Measurements from ENCODE around the gene MRPL9.
A peak's percentile ranks its signal among the peaks of the same experiment; 100 is the strongest.

The MRPL9 gene

DNA sequence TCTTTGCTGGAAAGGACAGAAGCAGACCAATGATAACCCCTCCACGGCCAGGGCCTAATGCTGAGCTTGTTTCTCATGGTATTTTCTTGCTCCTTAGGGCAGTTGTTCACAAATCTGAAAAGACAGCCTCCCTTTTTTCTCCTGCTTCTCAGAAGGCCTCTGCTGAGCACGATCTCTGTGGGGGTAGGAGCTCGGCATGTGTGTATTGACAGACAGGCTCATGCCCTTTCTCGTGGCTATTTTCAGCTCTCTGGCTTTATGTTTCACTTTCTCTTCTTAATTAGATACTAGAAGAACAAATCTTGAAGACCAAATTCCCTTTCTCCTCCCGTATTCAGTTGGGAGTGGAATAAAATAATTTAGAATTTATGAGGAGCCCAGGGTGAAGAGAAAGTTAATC, 42.7 kb downstream of the MRPL9 start:
- peaks cover 16 to 21% of the 10 kb centered on the region in 2 donors for H3K4me1 ChIP-seq (ENCODE audit: control insufficient read depth in 2 of 2, insufficient read depth in 2 of 2, low read length in 2 of 2)
- H3K9ac ChIP-seq (ENCODE audit: low read depth in 1 of 2, low read length in 2 of 2), result peak overlapping the region; percentile 21 to 54
- H3K27me3 ChIP-seq (ENCODE audit: control insufficient read depth in 2 of 2, insufficient read depth in 2 of 2, low read length in 2 of 2), result no peaks in the 10 kb centered on the region
- H3K27ac ChIP-seq (ENCODE audit: low read depth in 2 of 2, low read length in 2 of 2), result peak overlapping the region; percentile 24 to 74
- H3K4me3 ChIP-seq (ENCODE audit: low read length in 2 of 2), result peak overlapping the region; percentile 60 to 61
- no peaks in the 10 kb centered on the region for H3K36me3 ChIP-seq (ENCODE audit: control insufficient read depth in 2 of 2, insufficient read depth in 2 of 2, low read length in 2 of 2)
- H3K9me3 ChIP-seq (ENCODE audit: control insufficient read depth in 2 of 2, low read length in 2 of 2), result no peaks in the 10 kb centered on the region

- H3K9ac ChIP-seq (ENCODE audit: low read depth in 1 of 2, low read length in 2 of 2), result peak overlapping the region; percentile 21 to 54
- H3K27me3 ChIP-seq (ENCODE audit: control insufficient read depth in 2 of 2, insufficient read depth in 2 of 2, low read length in 2 of 2), result no peaks in the 10 kb centered on the region
- no peaks in the 10 kb centered on the region for H3K36me3 ChIP-seq (ENCODE audit: control insufficient read depth in 2 of 2, insufficient read depth in 2 of 2, low read length in 2 of 2)
- peaks cover 16 to 21% of the 10 kb centered on the region in 2 donors for H3K4me1 ChIP-seq (ENCODE audit: control insufficient read depth in 2 of 2, insufficient read depth in 2 of 2, low read length in 2 of 2)
- peak overlapping the region in 1 of 2 donors; percentile 60 for H3K4me3 ChIP-seq (ENCODE audit: low read length in 2 of 2)
- peak overlapping the region; percentile 24 to 74 for H3K27ac ChIP-seq (ENCODE audit: low read depth in 2 of 2, low read length in 2 of 2)
- no peaks in the 10 kb centered on the region for H3K9me3 ChIP-seq (ENCODE audit: control insufficient read depth in 2 of 2, low read length in 2 of 2)
These were observed 43.2 kb downstream of the MRPL9 start for GRCh38 chr1:151720125-151720524.

- no peak overlapping the region for H3K9ac ChIP-seq (ENCODE audit: low read depth in 1 of 2, low read length in 2 of 2)
- H3K27me3 ChIP-seq (ENCODE audit: control insufficient read depth in 2 of 2, insufficient read depth in 2 of 2, low read length in 2 of 2), result no peaks in the 10 kb centered on the region
- no peak overlapping the region for H3K4me3 ChIP-seq (ENCODE audit: low read length in 2 of 2)
- peaks cover 16% of the 10 kb centered on the region in 2 donors for H3K4me1 ChIP-seq (ENCODE audit: control insufficient read depth in 2 of 2, insufficient read depth in 2 of 2, low read length in 2 of 2)
- no peaks in the 10 kb centered on the region for H3K36me3 ChIP-seq (ENCODE audit: control insufficient read depth in 2 of 2, insufficient read depth in 2 of 2, low read length in 2 of 2)
- H3K27ac ChIP-seq (ENCODE audit: low read depth in 2 of 2, low read length in 2 of 2), result no peak overlapping the region
- no peaks in the 10 kb centered on the region for H3K9me3 ChIP-seq (ENCODE audit: control insufficient read depth in 2 of 2, low read length in 2 of 2)
These were observed 44.6 kb downstream of the MRPL9 start for GRCh38 chr1:151718666-151719065.

DNA sequence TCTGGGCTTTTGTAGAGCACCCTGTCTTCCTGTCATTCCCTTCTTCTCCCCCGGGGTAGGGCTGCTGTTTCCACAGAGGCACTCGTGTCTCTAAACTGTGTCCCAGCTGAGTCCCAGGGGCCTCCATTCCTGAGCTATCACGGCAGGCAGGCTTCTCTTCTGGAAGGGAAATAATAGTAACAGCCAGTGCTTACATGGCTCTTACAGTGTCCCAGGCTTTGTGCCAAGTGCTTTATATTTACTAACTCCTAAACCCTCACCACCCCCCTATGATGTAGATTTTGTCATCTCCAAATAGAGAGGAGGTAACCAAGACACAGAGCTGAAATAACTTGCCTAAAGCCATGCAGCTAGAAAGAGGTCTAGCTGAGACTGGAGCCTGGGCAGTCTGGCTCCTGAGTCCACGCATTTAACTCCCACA, 45.3 kb downstream of the MRPL9 start:
- Histone ChIP-seq H3K4me1 (ENCODE audit: control insufficient read depth in 2 of 2, insufficient read depth in 2 of 2, low read length in 2 of 2) (peaks cover 20 to 23% of the 10 kb centered on the region in 2 donors), H3K36me3 (ENCODE audit: control insufficient read depth in 2 of 2, insufficient read depth in 2 of 2, low read length in 2 of 2) (no peaks in the 10 kb centered on the region), H3K9ac (ENCODE audit: low read depth in 1 of 2, low read length in 2 of 2) (no peak overlapping the region), H3K4me3 (ENCODE audit: low read length in 2 of 2) (no peak overlapping the region), H3K27me3 (ENCODE audit: control insufficient read depth in 2 of 2, insufficient read depth in 2 of 2, low read length in 2 of 2) (no peaks in the 10 kb centered on the region), H3K27ac (ENCODE audit: low read depth in 2 of 2, low read length in 2 of 2) (no peak overlapping the region), H3K9me3 (ENCODE audit: control insufficient read depth in 2 of 2, low read length in 2 of 2) (no peaks in the 10 kb centered on the region)

GRCh38 chr1:151716771-151717631, 46.3 kb downstream of the MRPL9 start, which contains the start of gene CELF3:
Gene CELF3 (minus strand): TSS chr1:151716803. CDS start chr1:151716020, 783 bp downstream.
- Histone ChIP-seq H3K9ac (ENCODE audit: low read depth in 1 of 2, low read length in 2 of 2) (no peak within 1 kb of the TSS), H3K9me3 (ENCODE audit: control insufficient read depth in 2 of 2, low read length in 2 of 2) (no peaks in the 10 kb centered on the region), H3K27ac (ENCODE audit: low read depth in 2 of 2, low read length in 2 of 2) (no peak within 1 kb of the TSS), H3K4me1 (ENCODE audit: control insufficient read depth in 2 of 2, insufficient read depth in 2 of 2, low read length in 2 of 2) (peaks cover 28 to 33% of the 10 kb centered on the region in 2 donors), H3K36me3 (ENCODE audit: control insufficient read depth in 2 of 2, insufficient read depth in 2 of 2, low read length in 2 of 2) (no peaks in the 10 kb centered on the region), H3K27me3 (ENCODE audit: control insufficient read depth in 2 of 2, insufficient read depth in 2 of 2, low read length in 2 of 2) (no peaks in the 10 kb centered on the region), H3K4me3 (ENCODE audit: low read length in 2 of 2) (no peak within 1 kb of the TSS)

DNA sequence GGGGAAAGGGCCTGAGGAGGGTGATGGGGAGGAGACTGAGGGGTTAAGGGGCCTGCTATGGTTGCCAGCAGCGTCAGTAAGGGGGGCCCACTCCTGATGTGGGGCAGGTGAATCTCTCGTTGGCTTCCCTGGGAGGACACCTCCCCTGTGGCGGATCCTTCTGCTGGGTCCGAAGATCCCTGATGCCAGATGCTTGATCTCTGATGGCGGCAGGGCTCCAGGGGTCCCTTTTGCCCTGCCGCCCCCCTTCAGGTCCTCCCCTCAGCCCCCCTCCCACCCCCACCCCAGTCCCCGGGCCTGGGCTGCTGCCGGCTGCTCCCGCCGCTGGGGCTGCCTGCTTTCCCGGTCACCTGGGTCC, 46.9 kb downstream of the MRPL9 start:
- H3K9me3 ChIP-seq (ENCODE audit: control insufficient read depth in 2 of 2, low read length in 2 of 2), result no peaks in the 10 kb centered on the region
- no peaks in the 10 kb centered on the region for H3K36me3 ChIP-seq (ENCODE audit: control insufficient read depth in 2 of 2, insufficient read depth in 2 of 2, low read length in 2 of 2)
- H3K9ac ChIP-seq (ENCODE audit: low read depth in 1 of 2, low read length in 2 of 2), result no peak overlapping the region
- no peak overlapping the region for H3K27ac ChIP-seq (ENCODE audit: low read depth in 2 of 2, low read length in 2 of 2)
- H3K4me3 ChIP-seq (ENCODE audit: low read length in 2 of 2), result no peak overlapping the region
- H3K27me3 ChIP-seq (ENCODE audit: control insufficient read depth in 2 of 2, insufficient read depth in 2 of 2, low read length in 2 of 2), result no peaks in the 10 kb centered on the region
- H3K4me1 ChIP-seq (ENCODE audit: control insufficient read depth in 2 of 2, insufficient read depth in 2 of 2, low read length in 2 of 2), result peaks cover 24 to 31% of the 10 kb centered on the region in 2 donors

DNA sequence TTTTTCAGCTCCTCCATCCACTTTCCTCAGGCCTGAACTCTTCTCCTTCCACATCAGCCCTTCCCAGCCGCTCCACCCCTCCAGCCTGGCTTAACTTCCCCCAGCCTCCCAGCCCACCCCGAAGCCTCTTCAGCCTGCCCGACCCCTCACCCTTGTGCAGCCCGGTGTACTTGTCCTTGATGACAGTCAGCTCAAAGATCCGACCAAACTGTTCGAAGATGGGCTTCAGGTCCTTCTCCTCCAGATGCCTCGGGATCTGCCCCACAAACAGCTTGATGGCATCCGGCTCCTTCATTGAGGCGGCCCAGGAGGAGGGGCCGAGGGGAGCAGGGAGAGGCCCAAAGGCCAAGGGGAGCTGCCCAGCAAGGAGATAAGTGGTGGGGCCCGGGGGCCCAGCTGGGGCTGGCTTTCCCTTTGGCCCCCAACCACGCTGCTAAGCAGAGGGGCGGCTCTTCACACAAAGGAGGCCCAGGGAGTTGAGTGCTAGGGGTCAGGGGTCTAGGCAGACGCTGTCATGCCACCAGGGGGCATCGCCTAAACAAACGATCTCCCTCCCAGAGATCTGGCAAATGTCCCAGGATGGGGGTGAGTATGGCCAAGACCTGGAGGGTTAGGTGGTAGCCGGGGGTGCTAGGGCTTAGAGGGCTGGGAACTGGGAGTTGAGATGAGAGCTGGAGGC, 47.4 kb downstream of the MRPL9 start:
- no peak overlapping the region for H3K27ac ChIP-seq (ENCODE audit: low read depth in 2 of 2, low read length in 2 of 2)
- no peaks in the 10 kb centered on the region for H3K27me3 ChIP-seq (ENCODE audit: control insufficient read depth in 2 of 2, insufficient read depth in 2 of 2, low read length in 2 of 2)
- peaks cover 23 to 29% of the 10 kb centered on the region in 2 donors for H3K4me1 ChIP-seq (ENCODE audit: control insufficient read depth in 2 of 2, insufficient read depth in 2 of 2, low read length in 2 of 2)
- H3K4me3 ChIP-seq (ENCODE audit: low read length in 2 of 2), result no peak overlapping the region
- H3K9ac ChIP-seq (ENCODE audit: low read depth in 1 of 2, low read length in 2 of 2), result no peak overlapping the region
- H3K36me3 ChIP-seq (ENCODE audit: control insufficient read depth in 2 of 2, insufficient read depth in 2 of 2, low read length in 2 of 2), result no peaks in the 10 kb centered on the region
- no peaks in the 10 kb centered on the region for H3K9me3 ChIP-seq (ENCODE audit: control insufficient read depth in 2 of 2, low read length in 2 of 2)

DNA sequence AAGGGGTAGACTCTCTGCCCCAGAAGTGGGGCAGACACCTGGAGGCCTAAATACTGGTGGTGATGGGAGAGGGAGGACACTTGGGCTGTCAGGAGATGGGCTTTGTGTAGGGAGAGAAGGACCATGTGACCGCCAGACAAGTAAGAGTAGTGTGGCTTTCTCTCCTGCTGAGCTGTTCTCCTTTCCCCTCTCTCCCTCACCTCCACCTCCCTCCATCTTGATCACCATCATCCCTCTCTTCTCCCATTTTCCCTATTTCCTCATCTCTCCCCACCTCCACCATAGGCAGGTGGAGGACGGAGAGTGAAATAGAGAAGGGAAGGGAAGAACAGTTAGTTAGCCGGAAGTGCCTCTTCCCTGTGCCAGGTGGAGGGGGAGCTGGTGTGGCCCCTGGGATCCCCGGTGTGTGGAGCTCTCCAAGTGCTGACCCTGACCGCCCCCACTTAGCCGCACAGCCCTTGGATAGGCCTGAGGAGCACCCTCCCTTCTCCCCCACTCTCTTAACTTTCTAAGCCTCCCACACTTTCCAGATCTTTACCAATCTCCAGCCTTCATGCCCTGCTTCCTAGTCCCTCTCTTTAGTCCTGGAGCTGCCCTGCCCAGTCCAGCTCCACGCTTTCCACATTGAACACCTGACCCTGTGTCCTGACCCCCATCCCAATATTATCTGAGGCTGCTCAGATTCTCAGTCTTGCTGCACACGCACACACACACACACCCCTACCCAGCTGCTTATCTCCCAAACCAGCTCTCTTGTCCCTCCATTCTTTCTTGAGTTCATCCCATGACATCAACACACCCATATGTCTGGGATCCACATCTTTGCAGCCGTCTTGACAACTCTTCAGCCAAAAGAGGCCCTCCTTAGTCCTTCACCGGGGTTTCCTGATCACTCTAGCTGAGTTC, 48.2 kb downstream of the MRPL9 start:
- H3K36me3 ChIP-seq (ENCODE audit: control insufficient read depth in 2 of 2, insufficient read depth in 2 of 2, low read length in 2 of 2), result no peaks in the 10 kb centered on the region
- H3K4me1 ChIP-seq (ENCODE audit: control insufficient read depth in 2 of 2, insufficient read depth in 2 of 2, low read length in 2 of 2), result peaks cover 15 to 21% of the 10 kb centered on the region in 2 donors
- no peaks in the 10 kb centered on the region for H3K9me3 ChIP-seq (ENCODE audit: control insufficient read depth in 2 of 2, low read length in 2 of 2)
- no peaks in the 10 kb centered on the region for H3K27me3 ChIP-seq (ENCODE audit: control insufficient read depth in 2 of 2, insufficient read depth in 2 of 2, low read length in 2 of 2)
- no peak overlapping the region for H3K9ac ChIP-seq (ENCODE audit: low read depth in 1 of 2, low read length in 2 of 2)
- no peak overlapping the region for H3K27ac ChIP-seq (ENCODE audit: low read depth in 2 of 2, low read length in 2 of 2)
- no peak overlapping the region for H3K4me3 ChIP-seq (ENCODE audit: low read length in 2 of 2)

GRCh38 chr1:151713874-151714273, 49.4 kb downstream of the MRPL9 start:
- no peak overlapping the region for H3K9ac ChIP-seq (ENCODE audit: low read depth in 1 of 2, low read length in 2 of 2)
- H3K27ac ChIP-seq (ENCODE audit: low read depth in 2 of 2, low read length in 2 of 2), result no peak overlapping the region
- H3K4me3 ChIP-seq (ENCODE audit: low read length in 2 of 2), result no peak overlapping the region
- H3K36me3 ChIP-seq (ENCODE audit: control insufficient read depth in 2 of 2, insufficient read depth in 2 of 2, low read length in 2 of 2), result no peaks in the 10 kb centered on the region
- peaks cover 14 to 21% of the 10 kb centered on the region in 2 donors for H3K4me1 ChIP-seq (ENCODE audit: control insufficient read depth in 2 of 2, insufficient read depth in 2 of 2, low read length in 2 of 2)
- H3K27me3 ChIP-seq (ENCODE audit: control insufficient read depth in 2 of 2, insufficient read depth in 2 of 2, low read length in 2 of 2), result no peaks in the 10 kb centered on the region
- H3K9me3 ChIP-seq (ENCODE audit: control insufficient read depth in 2 of 2, low read length in 2 of 2), result no peaks in the 10 kb centered on the region

Data from mucosa of rectum (tissue), 2 donors.